SK-N-SH (cell line): ENCODE measurements around the gene CHST15. TPM values are rescaled to one million over a fixed set of nuclear protein-coding genes. Genes with fewer than 3 reads are reported as not detected.

Experiments
- CTCF ChIA-PET: fragments of 300-600, 350-600 bp; formaldehyde crosslinking; extraction: SDS; loops from one replicate; lab custom pipeline; 2021; lab: Yijun Ruan, JAX
- POLR2A ChIA-PET: fragments of 350-600 bp; sonication (Branson Sonifier 250); formaldehyde crosslinking; extraction: SDS; loops from one replicate; lab custom pipeline; 2020; ENCODE audit warnings: antibody characterized with exemption, inconsistent platforms; lab: Yijun Ruan, JAX
- DNase-seq: peaks from one replicate; pipeline ENCODE4 v3.0.0; 2012
- H2AFZ ChIP-seq: fragments of 200-600 bp; sonication (generic); 2 replicates; pipeline ENCODE4 v1.8.1; 2016; ENCODE audit warnings: antibody characterized with exemption, mild to moderate bottlenecking, low read depth
- H3F3A ChIP-seq: fragments of 200-600 bp; sonication (generic); replicated peaks from 2 replicates; pipeline ENCODE3; 2016; ENCODE audit warnings: antibody characterized with exemption, mild to moderate bottlenecking; ENCODE audit not compliant: insufficient read depth
- H3K27ac ChIP-seq, 2 experiments: fragments of 200-500 bp in 1 of 2; fragments of 200-600 bp in 1 of 2; sonication (Bioruptor generic) in 1 of 2; sonication (generic), shearing (Covaris generic) in 1 of 2; 2 replicates each; pipeline versions ENCODE4 v1.5.1 to v1.6.1; 2014 to 2016; ENCODE audit warnings: low read depth in 2 of 2, inconsistent platforms in 1 of 2, low read length in 1 of 2, mild to moderate bottlenecking in 1 of 2, mixed read lengths in 1 of 2
- H3K27me3 ChIP-seq: fragments of 200-600 bp; sonication (generic), shearing (Covaris generic); 2 replicates; pipeline ENCODE4 v1.6.1; 2016; ENCODE audit warnings: mixed run types; ENCODE audit not compliant: insufficient read depth
- H3K36me3 ChIP-seq, 2 experiments: fragments of 200-500 bp in 1 of 2; fragments of 200-600 bp in 1 of 2; sonication (Bioruptor generic) in 1 of 2; sonication (generic) in 1 of 2; replicated peaks in 1 of 2; 2 replicates each; pipeline versions ENCODE3 to v1.5.1; 2014 to 2016; ENCODE audit warnings: low read length in 1 of 2, mild to moderate bottlenecking in 1 of 2; ENCODE audit not compliant: insufficient read depth in 2 of 2, control insufficient read depth in 1 of 2
- H3K4me1 ChIP-seq, 2 experiments: fragments of 200-500 bp in 1 of 2; fragments of 200-600 bp in 1 of 2; sonication (Bioruptor generic) in 1 of 2; sonication (generic), shearing (Covaris generic) in 1 of 2; 2 replicates each; pipeline versions ENCODE4 v1.5.1 to v1.6.1; 2014 to 2016; ENCODE audit warnings: low read depth in 1 of 2, low read length in 1 of 2, mixed run types in 1 of 2; ENCODE audit not compliant: insufficient read depth in 2 of 2, control insufficient read depth in 1 of 2
- H3K4me2 ChIP-seq: fragments of 200-600 bp; sonication (generic), shearing (Covaris generic); 2 replicates; pipeline ENCODE4 v1.6.1; 2017; ENCODE audit warnings: mixed run types
- H3K4me3 ChIP-seq, 2 experiments: fragments of 200-500 bp in 1 of 2; fragments of 200-600 bp in 1 of 2; sonication (Bioruptor generic) in 1 of 2; sonication (generic), shearing (Covaris generic) in 1 of 2; 2 replicates each; pipeline versions ENCODE4 v1.5.1 to v1.8.1; 2014 to 2016; ENCODE audit warnings: low read depth in 2 of 2, inconsistent platforms in 1 of 2, low read length in 1 of 2, mild to moderate bottlenecking in 1 of 2, mixed read lengths in 1 of 2, moderate library complexity in 1 of 2
- H3K79me2 ChIP-seq: fragments of 200-600 bp; sonication (generic); 2 replicates; pipeline ENCODE4 v1.8.1; 2017; ENCODE audit warnings: mild to moderate bottlenecking; ENCODE audit not compliant: insufficient read depth
- H3K9ac ChIP-seq: fragments of 200-600 bp; sonication (generic); 2 replicates; pipeline ENCODE4 v1.6.1; 2017; ENCODE audit warnings: mixed run types
- H3K9me2 ChIP-seq: fragments of 200-600 bp; sonication (generic); 2 replicates; pipeline ENCODE4 v1.6.1; 2017; ENCODE audit warnings: mixed run types
- H3K9me3 ChIP-seq: fragments of 200-600 bp; sonication (generic); 2 replicates; pipeline ENCODE4 v1.6.1; 2017; ENCODE audit warnings: mixed run types, mild to moderate bottlenecking, moderate library complexity
- H4K20me1 ChIP-seq: fragments of 200-600 bp; sonication (generic); 2 replicates; pipeline ENCODE4 v1.6.1; 2017; ENCODE audit warnings: mild to moderate bottlenecking, mixed run types; ENCODE audit not compliant: insufficient read depth
- CTCF ChIP-seq: fragments of 200-600 bp; sonication (generic); IDR thresholded peaks from 2 replicates; pipeline ENCODE4 v1.6.1; 2017; ENCODE audit warnings: antibody characterized with exemption, mild to moderate bottlenecking, moderate library complexity
- ELF1 ChIP-seq: IDR thresholded peaks from 2 replicates; pipeline ENCODE4 v1.4.0; 2012
- EZH2phosphoT487 ChIP-seq: fragments of 200-600 bp; sonication (generic); IDR thresholded peaks from 2 replicates; pipeline ENCODE4 v1.6.1; 2017; ENCODE audit warnings: low read depth, mixed run types, mild to moderate bottlenecking, antibody characterized with exemption, moderate library complexity, borderline replicate concordance
- FOSL2 ChIP-seq: IDR thresholded peaks from 2 replicates; pipeline ENCODE4 v1.4.0; 2012; ENCODE audit warnings: low read depth, mild to moderate bottlenecking, moderate library complexity, borderline replicate concordance
- FOXJ3 ChIP-seq: sonication (generic); formaldehyde crosslinking; IDR thresholded peaks from 2 replicates; pipeline ENCODE4 v1.5.1; 2020; ENCODE audit warnings: mild to moderate bottlenecking, missing genetic modification reagents
- MAX ChIP-seq: IDR thresholded peaks from 2 replicates; pipeline ENCODE4 v1.4.0; 2012; ENCODE audit warnings: low read depth
- MXI1 ChIP-seq: IDR thresholded peaks from 2 replicates; pipeline ENCODE4 v1.6.1; 2012; ENCODE audit warnings: mild to moderate bottlenecking, low read depth, low read length, improper control_type of control experiment
- NFIC ChIP-seq: IDR thresholded peaks from 2 replicates; pipeline ENCODE4 v1.4.0; 2012; ENCODE audit warnings: borderline replicate concordance
- NRF1 ChIP-seq: IDR thresholded peaks from 2 replicates; pipeline ENCODE4 v1.6.1; 2012; ENCODE audit warnings: low read depth, mild to moderate bottlenecking, low read length
- RAD21 ChIP-seq: IDR thresholded peaks from 2 replicates; pipeline ENCODE4 v1.6.1; 2012; ENCODE audit warnings: mild to moderate bottlenecking, low read length
- RCOR1 ChIP-seq: fragments of 150-350 bp; IDR thresholded peaks from 2 replicates; pipeline ENCODE4 v1.6.1; 2017; ENCODE audit warnings: antibody characterized with exemption, low read length
- RFX5 ChIP-seq: IDR thresholded peaks from 2 replicates; pipeline ENCODE4 v1.6.1; 2012; ENCODE audit warnings: mild to moderate bottlenecking, improper control_type of control experiment, low read length
- SMC3 ChIP-seq: IDR thresholded peaks from 2 replicates; pipeline ENCODE4 v1.6.1; 2012; ENCODE audit warnings: low read depth, low read length, improper control_type of control experiment
- TAF1 ChIP-seq: IDR thresholded peaks from 2 replicates; pipeline ENCODE4 v1.6.1; 2012; ENCODE audit warnings: low read depth, mild to moderate bottlenecking, low read length, moderate library complexity, borderline replicate concordance
- USF1 ChIP-seq: IDR thresholded peaks from 2 replicates; pipeline ENCODE4 v1.4.0; 2012; ENCODE audit warnings: low read depth, borderline replicate concordance
- USF2 ChIP-seq: fragments of 150-350 bp; IDR thresholded peaks from 2 replicates; pipeline ENCODE4 v1.6.1; 2017; ENCODE audit warnings: antibody characterized with exemption, low read length, low read depth, borderline replicate concordance
- ZBTB33 ChIP-seq: IDR thresholded peaks from 2 replicates; pipeline ENCODE4 v1.4.0; 2012; ENCODE audit warnings: low read depth, borderline replicate concordance
- WGBS: methylation state at CpG from one replicate; pipeline ENCODE4 v1.1.6; 2017; ENCODE audit warnings: low lambda C conversion rate; 5-methylcytosine and 5-hydroxymethylcytosine counted together
- polyA plus RNA-seq, 3 experiments: library from polyadenylated mRNA; depleted of rRNA; stranded (reverse); fragments of >200 nt; gene quantifications; 2 replicates each; pipeline ENCODE4 v1.2.3, GENCODE V29; 2012

CHST15 gene
- polyA plus RNA-seq, 1 of the 3 experiments (the other 2 are of a cell fraction): 0.02 TPM

GRCh38 chr10:123990889-123991288 is 102.5 kb downstream of the CHST15 start:
- H3K4me3 ChIP-seq: no peak overlapping the region
- 56% methylated on average over 10 of the region's 10 CpGs for WGBS
- H3K4me1 ChIP-seq: no peaks in the 10 kb centered on the region; a peak in 1 of 4 replicates
- H3F3A ChIP-seq: no peaks in the 10 kb centered on the region
- no peak overlapping the region for H3K27ac ChIP-seq
- no peaks in the 10 kb centered on the region for H3K27me3 ChIP-seq
- no peak overlapping the region for H3K4me2 ChIP-seq
- H4K20me1 ChIP-seq: no peaks in the 10 kb centered on the region
- CTCF ChIA-PET: interaction anchor here (19.4 kb wide), 1 partner anchor 394 kb away, joined by 520 read pairs; no protein-coding TSS in a partner anchor
- no peak for TF ChIP-seq MAX
- no peak for TF ChIP-seq TAF1
- TF ChIP-seq USF1: no peak
- no peak for TF ChIP-seq RAD21
- no peak for TF ChIP-seq RCOR1
- no peak for TF ChIP-seq USF2
- no peak for TF ChIP-seq NRF1
- no peak for TF ChIP-seq ZBTB33
- no peak for TF ChIP-seq NFIC
- no peak for TF ChIP-seq CTCF
- no peaks in the 10 kb centered on the region for H3K79me2 ChIP-seq
- no peaks in the 10 kb centered on the region for H3K9me2 ChIP-seq
- H3K9me3 ChIP-seq: no peaks in the 10 kb centered on the region
- POLR2A ChIA-PET: no interaction called here
- no peaks in the 10 kb centered on the region for H3K36me3 ChIP-seq
- no peak overlapping the region for H2AFZ ChIP-seq
- no peak overlapping the region for H3K9ac ChIP-seq
- DNase-seq: no peak

- H3K27ac ChIP-seq: no peak overlapping the region
- H3F3A ChIP-seq: no peaks in the 10 kb centered on the region
- H3K4me2 ChIP-seq: no peak overlapping the region
- TF ChIP-seq ELF1 (no peak), RAD21 (no peak), SMC3 (no peak), RFX5 (no peak), RCOR1 (no peak), NFIC (no peak), MXI1 (no peak), FOXJ3 (no peak), NRF1 (no peak), FOSL2 (no peak), ZBTB33 (no peak), MAX (no peak), EZH2phosphoT487 (no peak)
- TF ChIP-seq, all 33 proteins: peak for 0
- H4K20me1 ChIP-seq: no peaks in the 10 kb centered on the region
- POLR2A ChIA-PET: no interaction called here
- H3K4me1 ChIP-seq: no peaks in the 10 kb centered on the region
- no peaks in the 10 kb centered on the region for H3K36me3 ChIP-seq
- H3K4me3 ChIP-seq: no peak overlapping the region
- no peak overlapping the region for H2AFZ ChIP-seq
- no peaks in the 10 kb centered on the region for H3K9me2 ChIP-seq
- CTCF ChIA-PET: interaction anchor here (1.1 to 19.4 kb wide), 2 partner anchors 396 to 406 kb away, joined by 4 to 520 read pairs; no protein-coding TSS in a partner anchor
- H3K9ac ChIP-seq: no peak overlapping the region
- no peaks in the 10 kb centered on the region for H3K27me3 ChIP-seq
- H3K79me2 ChIP-seq: no peaks in the 10 kb centered on the region
- no peak for DNase-seq
- 28% methylated on average over 2 of the region's 2 CpGs for WGBS
- no peaks in the 10 kb centered on the region for H3K9me3 ChIP-seq
Observed at GRCh38 chr10:123988694-123989093, 104.7 kb downstream of the CHST15 start.
